Natural killer cell (primary cell): ENCODE results near the gene MUC4. TPM values are rescaled to one million over a fixed set of nuclear protein-coding genes. Genes with fewer than 3 reads are reported as not detected.

Source experiments
- ATAC-seq, 3 donors: fragments of 150-1000 bp in 2 of 3; fragments of 200-7000 bp in 1 of 3; cut with Tn5 transposase; 1 replicate in 1 of 3; 2 replicates in 2 of 3; pipeline ENCODE4 v1.10.0; 2021; ENCODE audit warnings: mild to moderate bottlenecking in 2 of 3, moderate library complexity in 2 of 3
- DNase-seq, 2 donors: peaks; one replicate each; pipeline versions ENCODE4 v3.0.0 to v3.0.0-alpha.2; 2013 to 2021; ENCODE audit warnings: mixed read lengths in 1 of 2
- H3K27ac ChIP-seq: one replicate; pipeline ENCODE4 v1.5.1; 2013; ENCODE audit warnings: mild to moderate bottlenecking, low read length
- H3K27me3 ChIP-seq: one replicate; pipeline ENCODE4 v1.6.1; 2013; ENCODE audit warnings: low read length; ENCODE audit not compliant: control insufficient read depth, insufficient read depth
- H3K36me3 ChIP-seq: one replicate; pipeline ENCODE4 v1.6.1; 2013; ENCODE audit warnings: low read length; ENCODE audit not compliant: control insufficient read depth, insufficient read depth
- H3K4me1 ChIP-seq: one replicate; pipeline ENCODE4 v1.6.1; 2013; ENCODE audit warnings: low read length; ENCODE audit not compliant: control insufficient read depth, insufficient read depth
- H3K4me3 ChIP-seq: one replicate; pipeline ENCODE4 v1.5.1; 2013; ENCODE audit warnings: low read length
- H3K9me3 ChIP-seq: one replicate; pipeline ENCODE4 v1.6.1; 2013; ENCODE audit warnings: low read length; ENCODE audit not compliant: control insufficient read depth, insufficient read depth
- H3K27ac Mint-ChIP-seq, 2 donors: one replicate each; pipeline ENCODE4 v1.8.0; 2022; ENCODE audit warnings: mild to moderate bottlenecking in 2 of 2, mixed read lengths in 2 of 2, moderate library complexity in 1 of 2
- H3K27me3 Mint-ChIP-seq, 2 donors: one replicate each; pipeline ENCODE4 v1.8.0; 2022; ENCODE audit warnings: low read depth in 2 of 2, mixed read lengths in 2 of 2
- H3K36me3 Mint-ChIP-seq: one replicate; pipeline ENCODE4 v1.8.0; 2022; ENCODE audit warnings: mixed read lengths
- H3K4me1 Mint-ChIP-seq, 2 donors: one replicate each; pipeline ENCODE4 v1.8.0; 2022; ENCODE audit warnings: mixed read lengths in 2 of 2
- H3K4me3 Mint-ChIP-seq: one replicate; pipeline ENCODE4 v1.8.0; 2022; ENCODE audit warnings: mild to moderate bottlenecking, moderate library complexity, mixed read lengths
- H3K9me3 Mint-ChIP-seq, 2 donors: one replicate each; pipeline ENCODE4 v1.8.0; 2022; ENCODE audit warnings: mixed read lengths in 2 of 2
- CTCF ChIP-seq: fragments of 200-600 bp; IDR thresholded peaks from one replicate; pipeline ENCODE4 v1.8.0; 2022; ENCODE audit warnings: antibody characterized with exemption
- WGBS: methylation state at CpG from one replicate; pipeline ENCODE4 v1.1.7; 2013; ENCODE audit warnings: missing lambda C conversion rate; ENCODE audit not compliant: insufficient coverage; 5-methylcytosine and 5-hydroxymethylcytosine counted together
- intact Hi-C: fragments of 100-400 bp; cut with micrococcal nuclease; formaldehyde crosslinking; loops from one replicate; pipeline ENCODE4 v1.14.2; 2022
- total RNA-seq, 4 donors: library from RNA; stranded (reverse); fragments of 120-200 nt in 1 of 4; gene quantifications; one replicate each; pipeline versions ENCODE4 v1.2.3 to v1.2.4, GENCODE V29; 2013 to 2022

MUC4 gene
- total RNA-seq, 3 donors from 2014 or later (not counting 1 experiment from before 2014, with no cell fraction given), result 0.05 to 1.7 (median 0.38) TPM

DNA sequence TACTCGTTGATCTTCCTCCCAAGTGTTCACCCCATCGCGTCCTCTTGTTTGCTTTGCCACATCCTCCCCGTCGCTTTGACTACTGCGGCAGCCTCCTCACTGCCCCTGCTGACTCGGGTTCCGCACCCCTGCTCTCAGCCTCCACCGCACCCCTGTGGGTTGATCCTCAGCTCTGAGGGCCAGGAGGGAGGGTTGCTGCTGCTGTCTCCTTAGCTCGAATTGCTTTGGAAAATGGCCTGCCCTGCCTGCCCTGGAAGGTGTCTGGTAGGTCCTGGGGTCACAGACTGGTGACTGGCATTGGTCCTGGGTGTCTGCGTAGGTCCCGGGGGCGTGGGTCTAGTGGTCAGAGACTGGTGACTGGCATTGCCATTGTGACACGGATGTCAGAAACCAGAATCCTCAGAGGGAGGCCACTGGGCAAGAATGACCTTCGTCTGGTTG lies 9.4 kb downstream of the MUC4 start:
- Histone ChIP-seq H3K27me3 (no peaks in the 10 kb centered on the region), H3K36me3 (no peaks in the 10 kb centered on the region), H3K4me3 (peak overlapping the region; percentile 11), H3K27ac (peak overlapping the region; percentile 80), H3K9me3 (no peaks in the 10 kb centered on the region), H3K4me1 (peaks cover 41% of the 10 kb centered on the region)
- Mint-ChIP-seq H3K27me3 (no peaks in the 10 kb centered on the region), H3K36me3 (no peaks in the 10 kb centered on the region), H3K27ac (peak overlapping the region; percentile 97), H3K4me1 (peaks cover 60 to 70% of the 10 kb centered on the region in 2 donors), H3K4me3 (peak overlapping the region; percentile 89), H3K9me3 (no peaks in the 10 kb centered on the region)
- ATAC-seq (peak; percentile 56 to 83 (median 60)), DNase-seq (peak; percentile 33 to 69)
- intact Hi-C loops, result loop anchor here (2.0 kb wide), 1 partner anchor 105 kb away; no protein-coding TSS in a partner anchor
- TF ChIP-seq CTCF, result no peak
- 15% methylated on average over 15 of the region's 15 CpGs for WGBS

DNA sequence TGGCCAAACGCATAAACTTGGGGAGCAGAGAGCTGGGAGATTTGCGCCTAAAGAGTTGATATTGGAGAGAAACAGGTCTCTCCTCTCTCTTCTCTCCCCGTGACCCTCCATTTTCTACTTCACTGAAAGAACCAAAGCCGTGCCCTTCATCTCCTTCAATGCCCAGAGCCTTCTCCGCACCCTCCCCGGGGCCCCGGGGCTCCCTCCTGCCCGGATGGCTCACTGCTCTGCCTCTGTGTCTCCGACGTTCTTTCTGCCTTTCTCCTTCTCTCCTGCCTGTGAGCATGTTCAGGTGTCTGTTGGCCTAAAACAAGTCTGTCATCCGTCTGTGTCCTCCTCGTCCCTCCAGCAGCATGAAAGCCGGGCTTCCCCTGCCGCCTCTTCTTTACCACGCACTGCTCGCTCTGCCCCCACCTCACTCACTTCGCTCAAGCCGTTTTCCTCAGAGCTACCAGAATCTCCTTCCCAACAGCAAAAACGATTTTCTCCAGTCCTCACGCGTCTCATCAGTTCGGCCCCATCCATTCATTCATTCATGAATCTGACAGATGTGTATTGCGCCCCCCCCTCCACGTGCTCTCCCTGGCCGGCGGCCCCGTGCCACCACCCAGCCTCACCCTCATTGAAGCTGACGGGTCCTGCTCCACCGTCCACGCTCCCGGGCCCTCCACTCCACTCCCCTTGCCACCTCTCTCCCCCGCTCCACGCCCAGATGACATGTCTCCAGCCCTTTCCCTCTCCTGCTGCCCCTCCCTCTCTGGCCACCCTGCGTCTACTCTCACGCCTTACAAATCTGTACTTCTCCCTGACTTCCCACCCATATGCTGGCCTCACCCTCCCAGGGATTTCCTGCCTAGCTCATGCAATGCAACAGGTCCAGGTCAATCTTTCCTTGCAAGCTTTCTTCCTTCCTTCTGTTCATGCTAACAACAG lies 10.2 kb downstream of the MUC4 start:
- Histone ChIP-seq H3K27ac (peak overlapping the region; percentile 80), H3K4me3 (no peak overlapping the region), H3K27me3 (no peaks in the 10 kb centered on the region), H3K4me1 (peaks cover 41% of the 10 kb centered on the region), H3K9me3 (no peaks in the 10 kb centered on the region), H3K36me3 (no peaks in the 10 kb centered on the region)
- no peaks in the 10 kb centered on the region for H3K36me3 Mint-ChIP-seq
- peak overlapping the region; percentile 89 for H3K4me3 Mint-ChIP-seq
- H3K9me3 Mint-ChIP-seq, result no peaks in the 10 kb centered on the region
- 87% methylated on average over 34 of the region's 35 CpGs for WGBS
- no peaks in the 10 kb centered on the region for H3K27me3 Mint-ChIP-seq
- H3K27ac Mint-ChIP-seq, result peak overlapping the region; percentile 97
- DNase-seq (peak in 1 of 2 donors; percentile 12), ATAC-seq (no peak)
- H3K4me1 Mint-ChIP-seq, result peaks cover 57 to 67% of the 10 kb centered on the region in 2 donors
- intact Hi-C loops, result loop anchor here (2.0 kb wide), 1 partner anchor 105 kb away; no protein-coding TSS in a partner anchor
- TF ChIP-seq CTCF, result no peak

- Histone ChIP-seq H3K4me1 (peaks cover 40% of the 10 kb centered on the region), H3K27ac (no peak overlapping the region), H3K9me3 (no peaks in the 10 kb centered on the region), H3K36me3 (no peaks in the 10 kb centered on the region), H3K27me3 (no peaks in the 10 kb centered on the region), H3K4me3 (no peak overlapping the region)
- Mint-ChIP-seq H3K36me3 (no peaks in the 10 kb centered on the region), H3K9me3 (no peaks in the 10 kb centered on the region), H3K4me3 (peak overlapping the region; percentile 48), H3K27ac (peak overlapping the region; percentile 97), H3K27me3 (peaks cover 0 to 3% of the 10 kb centered on the region in 2 donors), H3K4me1 (peaks cover 52 to 59% of the 10 kb centered on the region in 2 donors)
- ATAC-seq, result no peak
- 97% methylated on average over 3 of the region's 6 CpGs for WGBS
- DNase-seq, result no peak
- TF ChIP-seq CTCF, result no peak
- intact Hi-C loops, result no loop called here
Measured at GRCh38 chr3:195800240-195800639, 11.5 kb downstream of the MUC4 start.
